Liver (tissue), 9 donors: Measurements from ENCODE around the gene GALNT17. TPM values are rescaled to one million over a fixed set of nuclear protein-coding genes. Genes with fewer than 3 reads are reported as not detected.

ENCODE experiments used
- DNase-seq: peaks from one replicate; pipeline ENCODE4 v3.0.0-alpha.2; 2017; ENCODE audit warnings: low spot score
- H3K27ac ChIP-seq, 2 donors: one replicate each; pipeline ENCODE4 v1.7.0; 2013; ENCODE audit warnings: inconsistent platforms in 2 of 2, low read length in 2 of 2, control low read depth in 1 of 2, low read depth in 1 of 2, mild to moderate bottlenecking in 1 of 2
- H3K27me3 ChIP-seq, 4 donors: one replicate each; pipeline versions ENCODE4 v1.6.1 to v1.7.0; 2013; ENCODE audit warnings: low read length in 3 of 4, inconsistent platforms in 1 of 4, mild to moderate bottlenecking in 1 of 4, moderate library complexity in 1 of 4; ENCODE audit not compliant: control insufficient read depth in 4 of 4, insufficient read depth in 4 of 4
- H3K36me3 ChIP-seq, 4 donors: one replicate each; pipeline versions ENCODE4 v1.6.1 to v1.7.0; 2013; ENCODE audit warnings: low read length in 3 of 4, mild to moderate bottlenecking in 3 of 4, low read depth in 1 of 4, moderate library complexity in 1 of 4; ENCODE audit not compliant: control insufficient read depth in 4 of 4, insufficient read depth in 3 of 4
- H3K4me1 ChIP-seq, 4 donors: one replicate each; pipeline versions ENCODE4 v1.6.1 to v1.7.0; 2013; ENCODE audit warnings: low read length in 3 of 4, mild to moderate bottlenecking in 3 of 4, moderate library complexity in 1 of 4; ENCODE audit not compliant: control insufficient read depth in 4 of 4, insufficient read depth in 4 of 4
- H3K4me3 ChIP-seq, 3 donors: one replicate each; pipeline versions ENCODE4 v1.6.1 to v1.7.0; 2013; ENCODE audit warnings: low read length in 3 of 3, control low read depth in 1 of 3, low read depth in 1 of 3, mild to moderate bottlenecking in 1 of 3
- H3K9ac ChIP-seq, 2 donors: one replicate each; pipeline ENCODE4 v1.7.0; 2013; ENCODE audit warnings: low read length in 2 of 2, mild to moderate bottlenecking in 2 of 2, moderate library complexity in 2 of 2, control low read depth in 1 of 2, low read depth in 1 of 2
- H3K9me3 ChIP-seq, 4 donors: one replicate each; pipeline versions ENCODE4 v1.6.1 to v1.7.0; 2013; ENCODE audit warnings: low read length in 3 of 4; ENCODE audit not compliant: control insufficient read depth in 4 of 4
- ATF3 ChIP-seq: IDR thresholded peaks from 2 replicates; pipeline ENCODE4 v1.6.1; 2016; ENCODE audit warnings: antibody characterized with exemption
- EGR1 ChIP-seq, 2 donors: IDR thresholded peaks; 2 replicates each; pipeline ENCODE4 v1.6.1; 2016 to 2018; ENCODE audit warnings: antibody characterized with exemption in 2 of 2, low read depth in 2 of 2
- FOXA1 ChIP-seq: IDR thresholded peaks from 2 replicates; pipeline ENCODE4 v1.6.1; 2016; ENCODE audit warnings: antibody characterized with exemption
- FOXA2 ChIP-seq: IDR thresholded peaks from 2 replicates; pipeline ENCODE4 v1.6.1; 2016; ENCODE audit warnings: antibody characterized with exemption
- GABPA ChIP-seq, 2 donors: IDR thresholded peaks in 1 of 2; conservative IDR thresholded peaks in 1 of 2; 2 replicates each; pipeline ENCODE4 v1.6.1; 2016; ENCODE audit warnings: antibody characterized with exemption in 2 of 2, mild to moderate bottlenecking in 1 of 2, moderate library complexity in 1 of 2
- HNF4A ChIP-seq, 2 donors: conservative IDR thresholded peaks; 2 replicates each; pipeline ENCODE4 v1.6.1; 2016; ENCODE audit warnings: antibody characterized with exemption in 2 of 2, mild to moderate bottlenecking in 2 of 2
- HNF4G ChIP-seq: IDR thresholded peaks from 2 replicates; pipeline ENCODE4 v1.6.1; 2016; ENCODE audit warnings: antibody characterized with exemption
- JUND ChIP-seq, 2 donors: IDR thresholded peaks; 2 replicates each; pipeline ENCODE4 v1.6.1; 2016; ENCODE audit warnings: antibody characterized with exemption in 2 of 2
- MAX ChIP-seq: IDR thresholded peaks from 2 replicates; pipeline ENCODE4 v1.6.1; 2016; ENCODE audit warnings: antibody characterized with exemption
- NR2F2 ChIP-seq: IDR thresholded peaks from 2 replicates; pipeline ENCODE4 v1.6.1; 2016; ENCODE audit warnings: antibody characterized with exemption
- RAD21 ChIP-seq, 2 donors: IDR thresholded peaks; 2 replicates each; pipeline ENCODE4 v1.6.1; 2016; ENCODE audit warnings: antibody characterized with exemption in 2 of 2, mild to moderate bottlenecking in 2 of 2
- RXRA ChIP-seq, 2 donors: IDR thresholded peaks; 2 replicates each; pipeline ENCODE4 v1.6.1; 2017 to 2018; ENCODE audit warnings: antibody characterized with exemption in 2 of 2, mild to moderate bottlenecking in 1 of 2
- SP1 ChIP-seq: IDR thresholded peaks from 2 replicates; pipeline ENCODE4 v1.6.1; 2018; ENCODE audit warnings: antibody characterized with exemption, mild to moderate bottlenecking
- TAF1 ChIP-seq: conservative IDR thresholded peaks from 2 replicates; pipeline ENCODE4 v1.6.1; 2016; ENCODE audit warnings: antibody characterized with exemption, mild to moderate bottlenecking
- YY1 ChIP-seq: IDR thresholded peaks from 2 replicates; pipeline ENCODE4 v1.6.1; 2016; ENCODE audit warnings: antibody characterized with exemption, mild to moderate bottlenecking
- WGBS: extraction: QIAGEN DNeasy Blood & Tissue Kit; methylation state at CpG from one replicate; pipeline ENCODE4 v1.1.7; 2013; 5-methylcytosine and 5-hydroxymethylcytosine counted together
- polyA plus RNA-seq, 2 donors: library from polyadenylated mRNA; stranded (reverse) in 1 of 2; unstranded in 1 of 2; fragments of 200-250 nt in 1 of 2; fragments of >200 nt in 1 of 2; fragmentation: Nextera tagmentation in 1 of 2; extraction: Ambion mirVana in 1 of 2; gene quantifications; one replicate each; pipeline versions ENCODE4 v1.2.1 to v1.2.3, GENCODE V29; 2013 to 2015
- total RNA-seq, 2 donors: library from RNA; depleted of rRNA; stranded (reverse); fragments of >200 nt; gene quantifications; one replicate each; pipeline ENCODE4 v1.2.3, GENCODE V29; 2014
- TF ChIP-seq, protein P1 (sequence below): fragments of 150-350 bp; IDR thresholded peaks from 2 replicates; pipeline ENCODE4 v1.5.1; 2017; ENCODE audit warnings: improper control_type of control experiment, low read depth, low read length; ENCODE audit not compliant: missing input control
- TF ChIP-seq, protein P2 (sequence below): IDR thresholded peaks from 2 replicates; pipeline ENCODE4 v1.6.1; 2016; ENCODE audit warnings: antibody characterized with exemption
- donor health status: healthy.
- donor health status: healthy.
- donor health status: healthy.
- donor health status: healthy.
- donor health status: healthy.

GALNT17 gene
- total and polyA plus RNA-seq, 4 donors = 0.10 to 0.42 (median 0.37) TPM; not detected in 1

- TF ChIP-seq, protein P1, sequence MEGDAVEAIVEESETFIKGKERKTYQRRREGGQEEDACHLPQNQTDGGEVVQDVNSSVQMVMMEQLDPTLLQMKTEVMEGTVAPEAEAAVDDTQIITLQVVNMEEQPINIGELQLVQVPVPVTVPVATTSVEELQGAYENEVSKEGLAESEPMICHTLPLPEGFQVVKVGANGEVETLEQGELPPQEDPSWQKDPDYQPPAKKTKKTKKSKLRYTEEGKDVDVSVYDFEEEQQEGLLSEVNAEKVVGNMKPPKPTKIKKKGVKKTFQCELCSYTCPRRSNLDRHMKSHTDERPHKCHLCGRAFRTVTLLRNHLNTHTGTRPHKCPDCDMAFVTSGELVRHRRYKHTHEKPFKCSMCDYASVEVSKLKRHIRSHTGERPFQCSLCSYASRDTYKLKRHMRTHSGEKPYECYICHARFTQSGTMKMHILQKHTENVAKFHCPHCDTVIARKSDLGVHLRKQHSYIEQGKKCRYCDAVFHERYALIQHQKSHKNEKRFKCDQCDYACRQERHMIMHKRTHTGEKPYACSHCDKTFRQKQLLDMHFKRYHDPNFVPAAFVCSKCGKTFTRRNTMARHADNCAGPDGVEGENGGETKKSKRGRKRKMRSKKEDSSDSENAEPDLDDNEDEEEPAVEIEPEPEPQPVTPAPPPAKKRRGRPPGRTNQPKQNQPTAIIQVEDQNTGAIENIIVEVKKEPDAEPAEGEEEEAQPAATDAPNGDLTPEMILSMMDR = no peak
- TF ChIP-seq NR2F2 (no peak), MAX (no peak), RXRA (IDR thresholded peaks at IDR 0.05) (no peak), TAF1 (no peak)
These were observed 19.5 kb upstream of the GALNT17 start (continued) for GRCh38 chr7:71112436-71112835.

GRCh38 chr7:71120096-71120495 is 11.8 kb upstream of the GALNT17 start:
- H3K36me3 ChIP-seq = no peaks in the 10 kb centered on the region
- H3K4me1 ChIP-seq = no peaks in the 10 kb centered on the region
- WGBS = 90% methylated on average over 3 of the region's 3 CpGs
- peaks cover 0 to 1% (median 0%) of the 10 kb centered on the region in 4 donors for H3K9me3 ChIP-seq
- no peak overlapping the region for H3K27ac ChIP-seq
- no peaks in the 10 kb centered on the region for H3K27me3 ChIP-seq
- no peak for DNase-seq
- TF ChIP-seq EGR1 (IDR thresholded peaks at IDR 0.05; ENCODE audit: low read depth in 2 of 2) = no peak
- TF ChIP-seq ATF3 = no peak
- TF ChIP-seq TAF1 = no peak
- TF ChIP-seq YY1 = no peak
- no peak for TF ChIP-seq NR2F2
- TF ChIP-seq HNF4A (conservative IDR thresholded peaks at IDR 0.05) = no peak
- no peak for TF ChIP-seq RXRA (IDR thresholded peaks at IDR 0.05)
- TF ChIP-seq, protein P1 = no peak
- no peak for TF ChIP-seq JUND (IDR thresholded peaks at IDR 0.05)
- TF ChIP-seq SP1 = no peak
- TF ChIP-seq FOXA1 = no peak
- TF ChIP-seq MAX = no peak
- no peak overlapping the region for H3K4me3 ChIP-seq
- no peak overlapping the region for H3K9ac ChIP-seq

GRCh38 chr7:71129126-71129525 is 2.8 kb upstream of the GALNT17 start:
- no peak overlapping the region for H3K4me3 ChIP-seq
- no peak for DNase-seq
- H3K9me3 ChIP-seq = no peaks in the 10 kb centered on the region
- TF ChIP-seq RXRA (IDR thresholded peaks at IDR 0.05) = no peak
- TF ChIP-seq GABPA (IDR thresholded peaks at IDR 0.05 in 1 of 2, conservative IDR thresholded peaks at IDR 0.05 in 1 of 2) = no peak
- TF ChIP-seq YY1 = no peak
- TF ChIP-seq EGR1 (IDR thresholded peaks at IDR 0.05; ENCODE audit: low read depth in 2 of 2) = no peak
- no peak for TF ChIP-seq FOXA2
- no peak for TF ChIP-seq ATF3
- no peak for TF ChIP-seq JUND (IDR thresholded peaks at IDR 0.05)
- TF ChIP-seq FOXA1 = no peak
- no peak for TF ChIP-seq HNF4G
- TF ChIP-seq HNF4A (conservative IDR thresholded peaks at IDR 0.05) = no peak
- TF ChIP-seq RAD21 (IDR thresholded peaks at IDR 0.05) = no peak
- TF ChIP-seq, protein P2, sequence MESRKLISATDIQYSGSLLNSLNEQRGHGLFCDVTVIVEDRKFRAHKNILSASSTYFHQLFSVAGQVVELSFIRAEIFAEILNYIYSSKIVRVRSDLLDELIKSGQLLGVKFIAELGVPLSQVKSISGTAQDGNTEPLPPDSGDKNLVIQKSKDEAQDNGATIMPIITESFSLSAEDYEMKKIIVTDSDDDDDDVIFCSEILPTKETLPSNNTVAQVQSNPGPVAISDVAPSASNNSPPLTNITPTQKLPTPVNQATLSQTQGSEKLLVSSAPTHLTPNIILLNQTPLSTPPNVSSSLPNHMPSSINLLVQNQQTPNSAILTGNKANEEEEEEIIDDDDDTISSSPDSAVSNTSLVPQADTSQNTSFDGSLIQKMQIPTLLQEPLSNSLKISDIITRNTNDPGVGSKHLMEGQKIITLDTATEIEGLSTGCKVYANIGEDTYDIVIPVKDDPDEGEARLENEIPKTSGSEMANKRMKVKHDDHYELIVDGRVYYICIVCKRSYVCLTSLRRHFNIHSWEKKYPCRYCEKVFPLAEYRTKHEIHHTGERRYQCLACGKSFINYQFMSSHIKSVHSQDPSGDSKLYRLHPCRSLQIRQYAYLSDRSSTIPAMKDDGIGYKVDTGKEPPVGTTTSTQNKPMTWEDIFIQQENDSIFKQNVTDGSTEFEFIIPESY = no peak
- no peak for TF ChIP-seq MAX
- TF ChIP-seq, protein P1 = no peak
- 63% methylated on average over 3 of the region's 3 CpGs for WGBS
- H3K9ac ChIP-seq = no peak overlapping the region
- H3K36me3 ChIP-seq = no peaks in the 10 kb centered on the region
- peaks cover 0 to 25% (median 2%) of the 10 kb centered on the region in 4 donors for H3K27me3 ChIP-seq
- peaks cover 5 to 18% (median 9%) of the 10 kb centered on the region in 4 donors for H3K4me1 ChIP-seq
- H3K27ac ChIP-seq = no peak overlapping the region
